Testis (tissue), 3 donors: Measurements from ENCODE around the gene ITPRIP. TPM values are rescaled to one million over a fixed set of nuclear protein-coding genes. Genes with fewer than 3 reads are reported as not detected.

Experiments
- DNase-seq: peaks from one replicate; pipeline ENCODE4 v3.0.0-alpha.2; 2019
- H3K27ac ChIP-seq, 2 donors: fragments of 200-600 bp; sonication (generic); one replicate each; pipeline ENCODE4 v1.5.1; 2019
- H3K27me3 ChIP-seq: fragments of 200-600 bp; sonication (generic); one replicate; pipeline ENCODE4 v1.5.1; 2019
- H3K36me3 ChIP-seq: fragments of 200-600 bp; sonication (generic); one replicate; pipeline ENCODE4 v1.5.1; 2017; ENCODE audit warnings: low read depth; ENCODE audit errors: missing control alignments
- H3K4me1 ChIP-seq: fragments of 200-600 bp; sonication (generic); one replicate; pipeline ENCODE4 v1.5.1; 2019
- H3K4me3 ChIP-seq, 2 donors: fragments of 200-600 bp; sonication (generic); one replicate each; pipeline ENCODE4 v1.5.1; 2017 to 2019
- H3K9me3 ChIP-seq: fragments of 200-600 bp; sonication (generic); one replicate; pipeline ENCODE4 v1.5.1; 2017
- CTCF ChIP-seq, 3 experiments: fragments of 450-650 bp in 2 of 3; fragments of 200-600 bp in 1 of 3; sonication (generic) in 1 of 3; IDR thresholded peaks; one replicate each; pipeline ENCODE4 v1.5.1; 2016 to 2019; ENCODE audit warnings: antibody characterized with exemption in 3 of 3, mild to moderate bottlenecking in 2 of 3, moderate library complexity in 1 of 3
- POLR2A ChIP-seq: fragments of 450-650 bp; IDR thresholded peaks from one replicate; pipeline ENCODE4 v1.6.1; 2017; ENCODE audit warnings: antibody characterized with exemption, mild to moderate bottlenecking, moderate library complexity
- WGBS, 2 donors: methylation state at CpG; one replicate each; pipeline ENCODE4 v1.1.5; 2018; 5-methylcytosine and 5-hydroxymethylcytosine counted together
- intact Hi-C: fragments of 100-400 bp; cut with DNase I; formaldehyde crosslinking; loops from one replicate; pipeline ENCODE4 v1.15.1; 2023; ENCODE audit warnings: low total_unique reads
- polyA plus RNA-seq: library from polyadenylated mRNA; stranded (reverse); fragments of 350-450 nt; fragmentation: Illumina TruSeq; extraction: RNeasy Lipid Tissue Mini Kit (QIAGEN cat#74804); gene quantifications from one replicate; pipeline ENCODE4 v1.2.3, GENCODE V29; 2014; ENCODE audit warnings: low read depth, low replicate concordance; ENCODE audit not compliant: insufficient read depth
- total RNA-seq, 2 donors: library from RNA; depleted of rRNA; stranded (reverse); fragments of >200 nt; gene quantifications; one replicate each; pipeline ENCODE4 v1.2.3, GENCODE V29; 2016

The ITPRIP gene
- total and polyA plus RNA-seq, 3 donors from 2014 or later = 21.5 to 29.5 (median 21.6) TPM

- intact Hi-C loops = loop anchor here (5.0 kb wide), 1 partner anchor 61 kb away; no protein-coding TSS in a partner anchor
- H3K9me3 ChIP-seq = no peaks in the 10 kb centered on the region
- TF ChIP-seq POLR2A (no peak), CTCF (IDR thresholded peaks at IDR 0.05) (peak; percentile 65 to 79 (median 71))
- no peaks in the 10 kb centered on the region for H3K27me3 ChIP-seq
- peak within 1 kb of the TSS; percentile 47 to 48 for H3K4me3 ChIP-seq
- no peak within 1 kb of the TSS for H3K27ac ChIP-seq
- peak; percentile 96 for DNase-seq
- H3K36me3 ChIP-seq = no peaks in the 10 kb centered on the region
- WGBS, 2 donors = 3 to 4% methylated on average over 43 of the region's 43 CpGs
- peaks cover 4% of the 10 kb centered on the region for H3K4me1 ChIP-seq
Measured at GRCh38 chr10:104353325-104354048, 15.2 kb upstream of the ITPRIP start, which contains the start of gene CFAP58. TSS of gene CFAP58 (plus strand) at chr10:104353833. CDS start at chr10:104353898, 65 bp downstream.

- no peaks in the 10 kb centered on the region for H3K36me3 ChIP-seq
- intact Hi-C loops = loop anchor here (5.0 kb wide), 1 partner anchor 60 kb away; no protein-coding TSS in a partner anchor
Measured at GRCh38 chr10:104351919-104352318, 13.7 kb upstream of the ITPRIP start.

GRCh38 chr10:104351061-104351702 lies 12.9 kb upstream of the ITPRIP start:
- TF ChIP-seq POLR2A = no peak
- no peak for TF ChIP-seq CTCF (IDR thresholded peaks at IDR 0.05)
- Histone ChIP-seq H3K36me3 (no peaks in the 10 kb centered on the region), H3K27ac (no peak overlapping the region), H3K9me3 (no peaks in the 10 kb centered on the region), H3K27me3 (no peaks in the 10 kb centered on the region), H3K4me1 (peaks cover 4% of the 10 kb centered on the region), H3K4me3 (no peak overlapping the region)
- DNase-seq = no peak
- intact Hi-C loops = loop anchor here (5.0 kb wide), 1 partner anchor 59 kb away; no protein-coding TSS in a partner anchor
- WGBS, 2 donors = 84 to 89% methylated on average over 2 of the region's 2 CpGs

More at GRCh38 chr10:104351919-104352318, 13.7 kb upstream of the ITPRIP start:
- Histone ChIP-seq H3K27me3 (no peaks in the 10 kb centered on the region), H3K9me3 (no peaks in the 10 kb centered on the region), H3K4me1 (peaks cover 4% of the 10 kb centered on the region), H3K27ac (no peak overlapping the region), H3K4me3 (no peak overlapping the region)
- no peak for DNase-seq
- WGBS, 2 donors = 93% methylated on average over 1 of the region's 1 CpG
- TF ChIP-seq POLR2A (no peak), CTCF (IDR thresholded peaks at IDR 0.05) (no peak)

- Histone ChIP-seq H3K4me1 (peaks cover 4% of the 10 kb centered on the region), H3K27ac (no peak overlapping the region), H3K36me3 (no peaks in the 10 kb centered on the region), H3K27me3 (no peaks in the 10 kb centered on the region), H3K9me3 (no peaks in the 10 kb centered on the region), H3K4me3 (no peak overlapping the region)
- TF ChIP-seq POLR2A (no peak), CTCF (IDR thresholded peaks at IDR 0.05) (peak; percentile 54 to 77 (median 64))
- 43 to 45% methylated on average over 6 of the region's 6 CpGs for WGBS, 2 donors
- no peak for DNase-seq
- intact Hi-C loops = loop anchor here (5.0 kb wide), 1 partner anchor 58 kb away; no protein-coding TSS in a partner anchor
Measured at GRCh38 chr10:104350127-104350635, 11.9 kb upstream of the ITPRIP start.
